ENCODE measurements around the gene ITGA2.

The ITGA2 gene

GRCh38 chr5:52983731-52984636 is 5.2 kb upstream of the ITGA2 start:
- Histone ChIP-seq H3K27ac (no peak overlapping the region), H3K9ac (ENCODE audit: insufficient read length) (no peak overlapping the region), H3K9me3 (ENCODE audit: low read depth, low read length) (no peaks in the 10 kb centered on the region), H3K36me3 (ENCODE audit: insufficient read depth, low read length) (no peaks in the 10 kb centered on the region), H3K4me3 (no peak overlapping the region)
- TF ChIP-seq FOXP2 (optimal IDR thresholded peaks at IDR 0.05; ENCODE audit: control extremely low read depth, extremely low read length, insufficient read depth): no peak
- TF ChIP-seq EZH2 (IDR thresholded peaks at IDR 0.05): no peak
- TF ChIP-seq POLR2AphosphoS5 (IDR thresholded peaks at IDR 0.05; ENCODE audit: borderline replicate concordance, low read depth, low read length): no peak
- no peak for DNase-seq (ENCODE audit: low read depth, low spot score)

GRCh38 chr5:52985306-52985705 is 3.8 kb upstream of the ITGA2 start:
- Histone ChIP-seq H3K9me3 (ENCODE audit: low read depth, low read length) (no peaks in the 10 kb centered on the region), H3K4me3 (no peak overlapping the region), H3K36me3 (ENCODE audit: insufficient read depth, low read length) (no peaks in the 10 kb centered on the region), H3K27ac (no peak overlapping the region), H3K9ac (ENCODE audit: insufficient read length) (no peak overlapping the region)
- TF ChIP-seq FOXP2 (optimal IDR thresholded peaks at IDR 0.05; ENCODE audit: control extremely low read depth, extremely low read length, insufficient read depth) (no peak), EZH2 (IDR thresholded peaks at IDR 0.05) (no peak), POLR2AphosphoS5 (IDR thresholded peaks at IDR 0.05; ENCODE audit: borderline replicate concordance, low read depth, low read length) (no peak)
- no peak for DNase-seq (ENCODE audit: low read depth, low spot score)

- DNase-seq (ENCODE audit: low read depth, low spot score): no peak
- TF ChIP-seq POLR2AphosphoS5 (IDR thresholded peaks at IDR 0.05; ENCODE audit: borderline replicate concordance, low read depth, low read length) (no peak), EZH2 (IDR thresholded peaks at IDR 0.05) (no peak), FOXP2 (optimal IDR thresholded peaks at IDR 0.05; ENCODE audit: control extremely low read depth, extremely low read length, insufficient read depth) (no peak)
- H3K36me3 ChIP-seq (ENCODE audit: insufficient read depth, low read length): no peaks in the 10 kb centered on the region
- no peaks in the 10 kb centered on the region for H3K9me3 ChIP-seq (ENCODE audit: low read depth, low read length)
- H3K9ac ChIP-seq (ENCODE audit: insufficient read length): no peak overlapping the region
- H3K4me3 ChIP-seq: no peak overlapping the region
- H3K27ac ChIP-seq: no peak overlapping the region
These were observed 1.3 kb upstream of the ITGA2 start for GRCh38 chr5:52987711-52988331.

GRCh38 chr5:52988335-52989024 is 672 bp upstream of the ITGA2 start:
- no peaks in the 10 kb centered on the region for H3K36me3 ChIP-seq (ENCODE audit: insufficient read depth, low read length)
- DNase-seq (ENCODE audit: low read depth, low spot score): no peak
- TF ChIP-seq EZH2 (IDR thresholded peaks at IDR 0.05) (no peak), POLR2AphosphoS5 (IDR thresholded peaks at IDR 0.05; ENCODE audit: borderline replicate concordance, low read depth, low read length) (no peak), FOXP2 (optimal IDR thresholded peaks at IDR 0.05; ENCODE audit: control extremely low read depth, extremely low read length, insufficient read depth) (no peak)
- H3K4me3 ChIP-seq: peak overlapping the region; percentile 81
- H3K9ac ChIP-seq (ENCODE audit: insufficient read length): no peak overlapping the region
- no peak overlapping the region for H3K27ac ChIP-seq
- no peaks in the 10 kb centered on the region for H3K9me3 ChIP-seq (ENCODE audit: low read depth, low read length)

GRCh38 chr5:52989781-52990527 is 802 bp downstream of the ITGA2 start:
- Histone ChIP-seq H3K9me3 (ENCODE audit: low read depth, low read length) (no peaks in the 10 kb centered on the region), H3K4me3 (peak overlapping the region; percentile 81), H3K9ac (ENCODE audit: insufficient read length) (peak overlapping the region; percentile 24), H3K27ac (no peak overlapping the region), H3K36me3 (ENCODE audit: insufficient read depth, low read length) (no peaks in the 10 kb centered on the region)
- no peak for DNase-seq (ENCODE audit: low read depth, low spot score)
- TF ChIP-seq EZH2 (IDR thresholded peaks at IDR 0.05) (no peak), POLR2AphosphoS5 (IDR thresholded peaks at IDR 0.05; ENCODE audit: borderline replicate concordance, low read depth, low read length) (no peak)

- no peak for DNase-seq (ENCODE audit: low read depth, low spot score)
- H3K9ac ChIP-seq (ENCODE audit: insufficient read length): no peak overlapping the region
- no peak overlapping the region for H3K4me3 ChIP-seq
- no peak overlapping the region for H3K27ac ChIP-seq
- TF ChIP-seq EZH2 (IDR thresholded peaks at IDR 0.05) (no peak), FOXP2 (optimal IDR thresholded peaks at IDR 0.05; ENCODE audit: control extremely low read depth, extremely low read length, insufficient read depth) (no peak), POLR2AphosphoS5 (IDR thresholded peaks at IDR 0.05; ENCODE audit: borderline replicate concordance, low read depth, low read length) (no peak)
- H3K36me3 ChIP-seq (ENCODE audit: insufficient read depth, low read length): no peaks in the 10 kb centered on the region
- no peaks in the 10 kb centered on the region for H3K9me3 ChIP-seq (ENCODE audit: low read depth, low read length)
These were observed 1.4 kb downstream of the ITGA2 start for GRCh38 chr5:52990528-52990925.

- DNase-seq (ENCODE audit: low read depth, low spot score): no peak
- Histone ChIP-seq H3K9me3 (ENCODE audit: low read depth, low read length) (no peaks in the 10 kb centered on the region), H3K27ac (no peak overlapping the region), H3K36me3 (ENCODE audit: insufficient read depth, low read length) (no peaks in the 10 kb centered on the region), H3K4me3 (no peak overlapping the region), H3K9ac (ENCODE audit: insufficient read length) (no peak overlapping the region)
- TF ChIP-seq EZH2 (IDR thresholded peaks at IDR 0.05): no peak
- no peak for TF ChIP-seq FOXP2 (optimal IDR thresholded peaks at IDR 0.05; ENCODE audit: control extremely low read depth, extremely low read length, insufficient read depth)
- TF ChIP-seq POLR2AphosphoS5 (IDR thresholded peaks at IDR 0.05; ENCODE audit: borderline replicate concordance, low read depth, low read length): no peak
These were observed 4.2 kb downstream of the ITGA2 start for GRCh38 chr5:52993367-52993766.

- H3K27ac ChIP-seq: no peak overlapping the region
- no peak overlapping the region for H3K4me3 ChIP-seq
- no peaks in the 10 kb centered on the region for H3K9me3 ChIP-seq (ENCODE audit: low read depth, low read length)
- H3K9ac ChIP-seq (ENCODE audit: insufficient read length): no peak overlapping the region
- no peaks in the 10 kb centered on the region for H3K36me3 ChIP-seq (ENCODE audit: insufficient read depth, low read length)
- TF ChIP-seq EZH2 (IDR thresholded peaks at IDR 0.05): no peak
- no peak for TF ChIP-seq FOXP2 (optimal IDR thresholded peaks at IDR 0.05; ENCODE audit: control extremely low read depth, extremely low read length, insufficient read depth)
- TF ChIP-seq POLR2AphosphoS5 (IDR thresholded peaks at IDR 0.05; ENCODE audit: borderline replicate concordance, low read depth, low read length): no peak
- no peak for DNase-seq (ENCODE audit: low read depth, low spot score)
These were observed 5.1 kb downstream of the ITGA2 start for GRCh38 chr5:52994266-52994665.

Measured in SK-N-MC (cell line).